Upper lobe of right lung (tissue), 1 donor: ENCODE measurements around the gene ACTL6A. TPM values are rescaled to one million over a fixed set of nuclear protein-coding genes. Genes with fewer than 3 reads are reported as not detected.

ENCODE experiments used
- ATAC-seq: fragments of 200-7000 bp; cut with Tn5 transposase; one replicate; pipeline ENCODE4 v1.9.1; 2020; ENCODE audit warnings: mild to moderate bottlenecking, moderate library complexity
- DNase-seq: peaks from one replicate; pipeline ENCODE4 v3.0.0-alpha.2; 2020
- H3K27ac ChIP-seq: fragments of 200-600 bp; one replicate; pipeline ENCODE4 v1.8.0; 2022
- H3K27me3 ChIP-seq: fragments of 200-600 bp; one replicate; pipeline ENCODE4 v1.8.0; 2022; ENCODE audit warnings: mild to moderate bottlenecking
- H3K36me3 ChIP-seq: fragments of 200-600 bp; one replicate; pipeline ENCODE4 v1.8.0; 2022
- H3K4me1 ChIP-seq: fragments of 200-600 bp; one replicate; pipeline ENCODE4 v1.8.0; 2022
- H3K4me3 ChIP-seq: fragments of 200-600 bp; one replicate; pipeline ENCODE4 v1.8.0; 2022; ENCODE audit warnings: mild to moderate bottlenecking
- H3K9me3 ChIP-seq: fragments of 200-600 bp; one replicate; pipeline ENCODE4 v1.8.0; 2022
- CTCF ChIP-seq: fragments of 200-600 bp; IDR thresholded peaks from one replicate; pipeline ENCODE4 v1.8.0; 2022; ENCODE audit warnings: antibody characterized with exemption
- intact Hi-C: fragments of 100-400 bp; cut with DNase I; formaldehyde crosslinking; loops from one replicate; pipeline ENCODE4 v1.11.0; 2022
- total RNA-seq: library from RNA; stranded (reverse); fragmentation: NEBNext Ultra II Directional; extraction: Animal tissue kit (Norgen Biotek cat#: 25700); gene quantifications from one replicate; pipeline ENCODE4 v1.2.1, GENCODE V29; 2021
- donor health status: DM: no; HTN: yes; CAD: no; lungs with severe emphysema.

ACTL6A gene
- total RNA-seq, 1 donor from 2014 or later = 33.2 TPM

GRCh38 chr3:179560791-179561190, 1.9 kb upstream of the ACTL6A start:
- Histone ChIP-seq H3K36me3 (no peaks in the 10 kb centered on the region), H3K4me1 (peaks cover 6% of the 10 kb centered on the region), H3K9me3 (no peaks in the 10 kb centered on the region), H3K27ac (no peak overlapping the region), H3K4me3 (no peak overlapping the region), H3K27me3 (no peaks in the 10 kb centered on the region)
- intact Hi-C loops = no loop called here
- ATAC-seq = no peak
- DNase-seq = no peak
- TF ChIP-seq CTCF = no peak

- peak overlapping the region; percentile 92 for H3K4me3 ChIP-seq
- H3K27ac ChIP-seq = peak overlapping the region; percentile 88
- peak; percentile 86 for DNase-seq
- TF ChIP-seq CTCF = peak; percentile 56
- ATAC-seq = peak; percentile 83
- no peaks in the 10 kb centered on the region for H3K9me3 ChIP-seq
- intact Hi-C loops = no loop called here
- no peaks in the 10 kb centered on the region for H3K36me3 ChIP-seq
- peaks cover 6% of the 10 kb centered on the region for H3K4me1 ChIP-seq
- no peaks in the 10 kb centered on the region for H3K27me3 ChIP-seq
Observed at GRCh38 chr3:179563271-179563783, 601 bp downstream of the ACTL6A start.

GRCh38 chr3:179565496-179565895, 2.8 kb downstream of the ACTL6A start:
- no peaks in the 10 kb centered on the region for H3K9me3 ChIP-seq
- H3K27ac ChIP-seq = no peak overlapping the region
- TF ChIP-seq CTCF = no peak
- H3K36me3 ChIP-seq = peaks cover 8% of the 10 kb centered on the region
- DNase-seq (no peak), ATAC-seq (no peak)
- H3K4me3 ChIP-seq = no peak overlapping the region
- H3K4me1 ChIP-seq = peaks cover 6% of the 10 kb centered on the region
- no peaks in the 10 kb centered on the region for H3K27me3 ChIP-seq
- intact Hi-C loops = no loop called here

- TF ChIP-seq CTCF = no peak
- Histone ChIP-seq H3K4me3 (no peak overlapping the region), H3K9me3 (no peaks in the 10 kb centered on the region), H3K4me1 (no peaks in the 10 kb centered on the region), H3K27me3 (no peaks in the 10 kb centered on the region), H3K27ac (no peak overlapping the region), H3K36me3 (peaks cover 94% of the 10 kb centered on the region)
- intact Hi-C loops = no loop called here
- no peak for DNase-seq
- ATAC-seq = no peak
Observed at GRCh38 chr3:179580992-179581391, 18.3 kb downstream of the ACTL6A start.

GRCh38 chr3:179589143-179589542, 26.4 kb downstream of the ACTL6A start:
- Histone ChIP-seq H3K4me1 (no peaks in the 10 kb centered on the region), H3K36me3 (peaks cover 100% of the 10 kb centered on the region), H3K27me3 (no peaks in the 10 kb centered on the region), H3K27ac (no peak overlapping the region), H3K4me3 (no peak overlapping the region), H3K9me3 (no peaks in the 10 kb centered on the region)
- ATAC-seq (no peak), DNase-seq (no peak)
- intact Hi-C loops = no loop called here
- no peak for TF ChIP-seq CTCF

GRCh38 chr3:179590669-179591068, 27.9 kb downstream of the ACTL6A start:
- Histone ChIP-seq H3K9me3 (no peaks in the 10 kb centered on the region), H3K4me1 (no peaks in the 10 kb centered on the region), H3K27ac (no peak overlapping the region), H3K36me3 (peaks cover 100% of the 10 kb centered on the region), H3K27me3 (no peaks in the 10 kb centered on the region), H3K4me3 (no peak overlapping the region)
- ATAC-seq = no peak
- intact Hi-C loops = no loop called here
- no peak for DNase-seq
- no peak for TF ChIP-seq CTCF
